Activated T-cell treated with anti-CD3 and anti-CD28 coated beads for 24 hours (primary cell): ENCODE data around the gene MAFG.

Experiments used
- DNase-seq: peaks from one replicate; pipeline ENCODE4 v3.0.0-alpha.2; 2020; ENCODE audit warnings: low read depth

MAFG gene

DNA sequence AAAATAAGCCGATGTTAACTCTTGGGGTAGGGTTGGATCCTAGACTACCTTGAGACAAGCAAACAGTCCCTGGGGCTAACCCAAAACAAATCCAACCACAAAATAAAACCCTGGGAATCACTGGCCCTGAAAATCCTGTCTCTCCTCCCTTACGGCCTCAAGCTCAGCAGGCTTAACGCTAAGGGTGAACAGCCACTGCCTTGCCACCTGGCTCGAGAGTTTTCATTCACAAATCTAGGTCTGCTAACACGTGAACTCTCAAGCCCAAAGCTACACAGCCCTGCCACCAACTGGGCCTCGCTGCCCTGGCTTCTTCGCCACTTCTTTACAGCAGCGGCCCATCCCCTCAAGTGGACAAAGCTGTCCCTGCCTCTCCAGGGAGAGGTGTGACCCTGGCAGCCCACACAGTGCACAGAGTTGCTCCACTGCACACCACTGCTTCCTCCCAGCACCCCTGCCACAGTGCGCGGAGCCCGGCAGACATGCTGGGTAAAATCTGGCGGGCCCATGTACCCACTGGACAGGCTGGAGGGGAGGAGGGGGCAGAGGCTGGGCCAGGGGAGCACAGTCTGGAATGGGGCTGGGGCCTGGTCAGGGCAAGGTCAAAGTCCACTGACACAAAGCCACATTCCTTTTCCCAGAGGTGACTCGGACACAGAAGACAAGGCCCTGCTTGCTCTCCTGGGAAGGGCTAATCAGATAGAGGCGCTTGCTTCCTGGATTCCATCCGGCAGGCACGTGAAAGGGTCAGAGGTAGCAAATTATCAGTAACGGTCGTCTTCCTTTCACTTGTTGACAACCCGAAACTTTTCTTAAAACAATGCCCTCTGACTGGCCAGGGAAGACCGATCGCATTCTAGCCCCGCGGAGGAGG, 17.3 kb downstream of the MAFG start:
- no peak for DNase-seq

DNA sequence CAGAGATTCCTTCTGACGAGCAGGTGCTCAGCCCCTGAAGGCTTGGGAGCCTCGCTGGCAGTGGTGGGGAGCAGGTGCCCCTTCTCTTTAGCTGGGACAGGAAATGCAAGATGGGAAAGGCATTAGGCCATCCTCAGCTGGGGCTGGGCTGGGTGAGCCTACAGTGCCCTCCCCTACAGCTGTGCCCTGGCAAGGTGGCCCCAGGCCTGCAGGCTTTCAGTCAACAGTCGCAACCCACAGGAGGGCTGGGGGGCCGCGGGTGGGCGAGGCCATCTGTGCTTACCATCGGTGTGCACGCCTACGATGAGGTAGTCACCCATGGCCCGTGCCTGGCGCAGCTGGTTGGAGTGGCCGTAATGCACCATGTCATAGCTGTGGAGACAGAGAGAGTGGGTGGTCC, 18.3 kb downstream of the MAFG start:
- no peak for DNase-seq

DNA sequence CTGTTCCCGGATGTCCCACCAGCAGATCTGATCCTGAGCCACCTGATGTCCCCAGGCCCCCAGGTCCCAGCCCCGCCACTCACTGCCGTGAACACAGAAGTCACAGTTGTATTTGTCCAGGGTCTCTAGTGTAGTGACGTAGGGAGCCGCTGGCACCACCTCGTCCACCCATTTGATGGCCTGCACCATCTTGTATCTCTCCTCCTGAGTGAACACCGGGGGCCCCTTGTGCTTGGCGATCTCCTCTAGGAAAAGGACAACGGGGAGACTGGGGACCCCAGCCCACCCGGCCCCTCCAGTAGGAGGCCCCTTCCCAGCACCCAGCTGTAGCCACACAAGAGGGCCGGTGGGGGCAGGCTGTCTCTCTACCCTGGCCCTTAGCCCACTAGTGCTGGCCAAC, 18.7 kb downstream of the MAFG start:
- DNase-seq, result no peak

DNA sequence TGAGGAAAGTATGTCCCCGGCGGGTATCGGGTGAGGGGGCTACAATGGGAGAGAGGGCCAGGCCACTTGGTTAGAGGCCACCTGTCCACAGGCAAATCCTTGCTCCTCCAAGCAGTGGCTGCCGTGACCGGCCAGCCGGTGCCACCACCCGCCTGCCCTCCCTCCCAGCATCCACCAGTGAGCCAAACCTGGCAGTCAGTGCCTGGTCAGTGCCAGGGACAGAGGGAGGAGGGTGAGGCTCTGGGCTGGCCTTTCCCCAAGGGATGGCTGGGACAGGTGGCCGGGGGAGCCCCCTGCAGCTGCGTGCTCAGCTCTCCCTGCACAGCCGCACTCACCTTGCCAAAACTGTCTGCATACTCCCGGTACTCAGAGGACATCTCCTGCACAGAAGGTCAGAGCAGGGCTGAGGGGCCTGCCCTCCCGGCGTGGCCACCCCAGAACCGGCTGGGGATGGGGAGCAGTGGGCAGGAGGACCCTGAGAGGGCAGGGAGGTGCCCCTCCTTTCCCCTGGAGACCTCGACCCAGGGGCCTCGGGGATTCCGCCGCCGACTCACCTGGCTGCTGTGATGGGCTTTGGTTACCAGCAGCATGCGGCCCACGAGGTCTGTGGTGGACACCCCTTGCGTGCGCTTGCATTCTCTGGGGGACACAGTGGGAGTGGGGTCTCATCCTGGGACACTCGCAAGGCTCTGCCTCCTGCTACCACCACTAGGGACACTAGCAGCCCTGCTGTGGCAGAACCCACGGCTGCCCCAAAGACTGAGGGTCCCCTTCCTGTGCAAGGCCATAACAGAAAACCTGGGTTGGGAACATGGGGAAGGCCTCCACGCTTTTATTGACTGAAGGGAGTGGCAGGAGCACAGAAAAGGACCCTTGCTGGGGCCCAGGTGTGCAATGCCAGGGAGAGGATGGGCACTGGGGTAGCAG, 20.1 kb downstream of the MAFG start:
- no peak for DNase-seq

DNA sequence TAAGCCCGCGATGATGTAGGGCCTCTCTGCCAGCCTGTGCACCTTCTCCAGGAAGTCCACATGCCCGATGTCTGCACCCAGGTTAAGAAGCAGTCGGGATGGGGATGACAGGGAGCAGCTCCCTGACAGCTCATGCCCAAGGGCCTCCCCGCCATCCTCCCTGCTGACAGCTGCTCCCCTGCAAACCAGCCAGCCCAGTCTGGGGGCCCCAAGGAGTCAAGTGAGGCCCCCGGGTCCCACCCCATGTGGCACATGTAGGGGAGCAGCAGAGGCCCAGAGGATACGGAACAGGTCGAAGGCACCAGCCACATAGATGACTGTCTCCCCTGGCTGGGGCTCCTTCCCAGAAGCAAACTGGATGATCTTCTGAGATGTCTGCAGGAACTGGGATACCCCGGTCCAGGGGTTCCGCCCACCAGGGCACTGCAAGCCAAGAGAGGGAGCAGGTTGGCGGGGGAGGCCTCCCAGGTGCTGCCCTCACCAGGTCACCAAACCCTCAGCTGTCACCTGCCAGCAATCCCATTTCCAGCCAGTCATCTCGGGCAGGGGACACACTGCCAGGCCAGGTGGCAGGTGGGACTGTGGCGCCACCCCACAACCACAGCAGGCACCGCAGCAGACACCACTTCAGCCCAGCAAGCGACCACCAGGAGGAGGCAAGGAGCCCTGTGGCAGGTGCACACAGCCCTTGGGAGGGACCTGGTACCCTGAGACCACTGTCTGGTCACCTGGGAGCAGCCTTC, 20.9 kb downstream of the MAFG start:
- no peak for DNase-seq

DNA sequence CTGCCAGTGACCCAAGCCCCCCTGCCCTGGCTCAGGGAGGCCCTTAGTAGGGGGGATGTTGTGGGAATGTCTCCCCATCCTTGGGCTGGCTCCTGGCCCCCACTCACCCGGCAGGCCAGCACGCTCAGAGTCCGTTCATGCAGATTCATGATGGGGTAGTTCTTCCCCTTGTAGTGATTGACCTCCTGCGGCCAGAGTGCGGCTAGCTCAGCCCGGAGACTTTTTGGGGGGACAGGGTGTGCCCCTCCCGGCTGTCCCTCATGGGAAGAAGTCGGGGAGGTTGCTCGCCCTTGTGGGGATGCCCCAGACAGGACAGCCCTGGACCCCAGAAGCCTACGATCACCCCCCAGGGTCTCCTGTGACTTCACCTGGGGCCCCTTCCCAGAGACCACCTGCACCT, 21.5 kb downstream of the MAFG start:
- no peak for DNase-seq

DNA sequence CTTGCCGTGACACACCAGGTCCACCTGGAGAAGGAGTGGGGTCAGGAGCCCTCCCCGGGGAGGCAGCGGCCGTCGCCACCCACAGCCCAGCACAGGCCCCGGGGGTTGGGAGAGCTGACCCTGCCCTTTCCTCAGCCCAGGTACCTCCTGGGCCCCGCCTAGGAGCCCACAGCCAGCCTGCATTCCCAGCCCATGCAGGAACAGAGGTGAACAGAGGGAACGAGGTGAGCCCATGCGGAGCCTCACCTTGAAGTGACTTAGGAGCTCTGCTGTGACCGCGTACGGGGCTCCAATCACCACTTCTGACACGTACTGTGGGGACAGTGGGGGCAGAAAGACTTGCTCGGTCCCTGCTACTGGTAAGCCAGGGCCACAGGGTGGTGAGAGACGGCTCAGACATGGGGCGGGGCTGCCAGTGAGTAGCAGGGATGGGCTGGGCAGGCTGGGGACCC, 22.1 kb downstream of the MAFG start:
- DNase-seq, result no peak

DNA sequence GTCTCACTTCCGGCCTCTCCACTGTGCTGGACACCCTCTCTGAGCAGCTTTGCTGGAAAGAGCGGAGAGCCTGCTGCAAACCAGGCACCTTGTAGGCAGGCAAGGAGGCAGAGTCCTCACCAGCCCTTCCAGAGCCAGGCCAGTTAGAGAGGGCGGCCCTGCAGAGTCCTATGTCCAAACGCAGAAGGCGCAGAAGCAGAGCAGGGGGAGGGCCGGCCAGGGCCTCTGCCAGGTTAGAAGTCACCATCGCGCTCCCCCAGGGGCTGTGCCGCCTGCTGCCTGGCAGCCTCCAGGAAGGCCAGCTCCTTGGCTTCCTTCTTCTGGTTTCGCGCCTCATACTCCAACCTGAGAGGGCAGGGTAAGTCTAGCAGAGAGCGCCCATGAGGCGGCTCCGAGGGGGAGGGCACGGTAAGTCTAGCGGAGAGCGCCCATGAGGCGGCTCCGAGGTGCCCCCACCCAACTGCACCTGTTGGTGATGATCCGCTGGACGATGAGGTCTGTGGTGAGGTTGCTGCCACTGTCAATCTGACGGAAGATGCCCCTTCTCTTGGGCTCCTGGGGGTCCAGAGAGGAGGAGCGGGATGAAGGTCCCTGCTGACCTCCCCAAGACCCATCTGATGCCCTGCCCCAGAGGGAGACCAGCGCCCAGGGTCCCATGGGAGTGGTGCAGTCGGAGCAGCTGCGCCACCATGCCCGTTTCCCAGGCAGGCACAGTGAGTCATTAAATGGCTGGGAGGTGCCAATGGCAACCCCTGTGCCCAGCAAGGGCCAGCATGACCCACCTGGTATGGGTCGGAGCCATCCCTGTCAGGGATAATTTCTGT, 22.7 kb downstream of the MAFG start:
- DNase-seq, result no peak

DNA sequence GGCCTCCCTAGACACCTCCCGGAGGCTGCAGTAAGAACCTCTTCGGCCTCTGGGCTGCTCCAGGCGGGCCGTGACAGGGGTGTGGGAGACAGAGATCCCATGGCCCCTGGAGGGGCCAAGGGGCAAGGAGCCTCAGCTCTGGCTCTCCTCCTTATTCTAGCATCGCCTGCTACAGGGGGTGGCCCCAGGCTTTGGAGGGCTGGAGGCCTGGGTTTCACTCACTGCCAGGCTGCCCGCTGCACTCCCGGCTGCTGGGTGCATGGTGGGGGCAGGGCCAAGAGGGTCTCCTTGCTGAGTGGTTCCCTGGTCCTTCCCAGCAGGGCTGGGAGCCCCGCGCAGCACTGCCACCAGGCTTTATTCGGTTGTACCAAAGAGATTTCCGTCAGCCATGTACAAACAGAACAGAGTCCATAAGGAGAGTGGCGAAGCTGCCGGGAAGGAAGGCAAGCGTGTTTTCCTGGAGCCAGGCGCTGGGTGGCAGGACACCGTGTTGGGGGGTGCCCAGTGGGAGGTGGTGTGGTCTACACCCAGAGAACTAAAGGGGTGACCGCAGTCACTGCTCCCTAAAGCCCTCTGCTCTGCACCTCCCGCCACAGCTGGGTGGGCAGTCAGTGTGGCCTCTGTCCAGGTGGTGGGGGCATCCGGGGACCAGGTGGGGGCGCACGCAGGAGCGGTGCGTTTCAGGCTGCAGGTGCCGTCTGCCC, 23.5 kb downstream of the MAFG start:
- no peak for DNase-seq

DNA sequence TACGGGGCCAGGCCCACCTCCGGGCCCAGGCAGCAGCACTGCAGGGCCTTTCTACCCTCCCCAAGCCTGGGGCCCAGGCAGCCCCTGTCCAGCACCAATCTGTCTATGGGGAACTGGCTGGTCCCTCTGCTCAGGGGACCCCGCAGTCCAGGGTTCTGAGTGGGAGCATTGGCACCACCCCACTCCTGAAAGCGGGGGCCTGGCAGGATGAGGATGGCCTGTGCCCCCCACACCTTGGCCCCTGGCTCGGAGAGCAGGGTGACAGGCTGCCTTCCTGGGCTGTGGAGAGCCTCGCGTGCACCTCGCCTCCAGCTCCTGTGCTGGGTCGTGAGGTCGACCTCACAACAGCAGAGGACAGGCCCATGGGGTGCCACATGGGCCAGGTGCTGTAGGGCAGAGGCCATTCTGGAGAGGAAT, 24.1 kb downstream of the MAFG start:
- DNase-seq, result no peak

DNA sequence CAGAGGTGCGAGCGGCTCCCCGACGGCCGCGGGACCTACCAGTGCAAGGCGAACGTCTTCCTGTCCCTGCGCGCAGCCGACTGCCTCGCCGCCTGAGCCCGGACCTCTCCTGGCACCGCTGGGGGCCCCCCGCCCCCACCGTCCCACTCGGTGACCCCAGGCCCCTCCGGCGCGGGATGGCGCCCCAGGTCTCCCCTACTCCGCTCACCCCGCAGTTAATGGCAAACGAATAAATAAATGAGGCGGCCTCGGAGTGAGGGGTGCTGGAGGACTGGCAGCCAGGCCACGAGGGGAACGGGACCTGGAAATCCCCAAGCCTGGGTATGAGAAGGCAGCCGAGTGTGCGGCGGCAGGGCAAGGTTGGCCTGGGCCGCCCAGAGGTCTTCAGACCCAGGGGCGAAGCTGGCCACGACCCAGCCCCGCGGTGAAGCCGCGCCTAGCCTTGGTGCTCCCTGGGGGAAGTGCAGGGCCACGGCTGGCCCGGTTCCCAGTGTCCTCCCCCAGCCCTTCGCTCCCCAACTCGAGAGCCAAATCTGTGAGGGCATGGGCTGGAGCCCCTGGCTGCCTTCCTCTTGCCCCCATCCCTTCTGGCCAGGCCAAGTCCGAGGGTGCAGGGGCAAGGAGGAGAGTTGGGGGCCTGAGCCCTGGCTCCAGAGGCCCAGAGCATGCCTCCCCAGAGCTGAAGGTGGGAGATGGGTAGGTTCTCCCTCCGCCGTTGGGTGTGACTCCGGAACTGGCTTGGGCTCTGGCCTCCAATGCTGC, 24.7 kb downstream of the MAFG start:
- no peak for DNase-seq

DNA sequence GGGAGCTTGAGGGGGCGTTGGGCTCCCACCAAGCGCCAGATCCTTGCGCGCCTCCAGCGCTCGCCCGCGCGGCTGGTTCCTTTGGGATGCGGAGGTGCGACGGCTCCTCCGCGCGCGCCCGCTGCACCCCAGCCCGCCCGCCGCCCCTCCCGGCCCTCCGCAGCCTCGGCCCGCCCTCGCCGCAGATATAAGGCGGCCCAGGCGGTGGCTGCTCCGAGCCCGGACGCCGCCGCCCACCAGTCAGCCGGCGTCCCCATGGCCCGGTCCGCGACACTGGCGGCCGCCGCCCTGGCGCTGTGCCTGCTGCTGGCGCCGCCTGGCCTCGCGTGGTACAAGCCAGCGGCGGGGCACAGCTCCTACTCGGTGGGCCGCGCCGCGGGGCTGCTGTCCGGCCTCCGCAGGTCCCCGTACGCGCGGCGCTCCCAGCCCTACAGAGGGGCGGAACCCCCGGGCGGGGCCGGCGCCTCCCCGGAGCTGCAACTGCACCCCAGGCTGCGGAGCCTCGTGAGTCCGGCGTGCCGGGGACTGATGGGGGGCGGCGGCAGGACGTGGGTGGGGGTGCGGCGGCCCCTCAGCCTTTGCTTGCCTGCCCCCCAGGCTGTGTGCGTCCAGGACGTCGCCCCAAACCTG, 25.4 kb downstream of the MAFG start, which contains the start of gene NPB:
NPB (plus strand) TSS at position 216 of the 630 bp plus-strand sequence; CDS start at position 256, 40 bp downstream.
- no peak for DNase-seq

DNA sequence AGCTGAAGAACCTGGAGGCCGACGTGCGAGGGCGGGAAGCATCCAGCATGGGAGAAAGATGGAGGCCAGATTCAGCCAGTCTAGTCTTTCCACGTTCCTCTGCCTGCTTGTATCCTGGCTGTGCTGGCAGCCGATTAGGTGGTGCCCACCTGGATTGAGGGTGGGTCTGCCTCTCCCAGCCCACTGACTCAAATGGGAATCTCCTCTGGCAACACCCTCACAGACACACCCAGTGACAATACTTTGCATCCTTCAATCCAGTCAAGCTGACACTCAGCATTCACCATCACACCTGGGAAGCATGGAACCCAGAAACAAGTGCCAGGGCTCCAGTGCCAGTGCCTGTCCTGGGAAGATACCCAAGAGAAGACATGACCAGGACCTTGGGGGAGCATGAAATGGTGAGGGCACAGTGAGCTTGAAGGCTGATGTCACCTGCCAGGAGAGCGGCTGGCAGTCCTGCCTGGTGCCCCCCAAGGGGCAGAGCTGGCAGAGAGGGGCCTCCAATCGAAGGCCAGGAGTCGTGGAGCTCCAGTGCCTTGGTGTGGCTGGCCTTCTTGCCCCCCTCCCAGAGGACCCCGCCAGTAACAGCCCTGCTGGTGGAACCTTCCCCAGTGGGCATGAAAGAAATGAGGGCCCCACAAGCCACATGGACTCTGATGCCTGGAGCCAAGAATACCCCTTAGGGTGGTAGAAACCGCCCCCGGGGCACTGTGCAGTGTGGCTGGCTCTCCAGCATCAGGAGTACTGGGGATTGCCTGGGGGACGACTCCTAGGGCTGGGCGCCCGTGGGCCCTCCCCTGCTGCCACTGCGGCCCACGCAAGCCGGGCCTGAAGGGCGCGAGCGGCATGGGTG, 26.1 kb downstream of the MAFG start:
- no peak for DNase-seq

DNA sequence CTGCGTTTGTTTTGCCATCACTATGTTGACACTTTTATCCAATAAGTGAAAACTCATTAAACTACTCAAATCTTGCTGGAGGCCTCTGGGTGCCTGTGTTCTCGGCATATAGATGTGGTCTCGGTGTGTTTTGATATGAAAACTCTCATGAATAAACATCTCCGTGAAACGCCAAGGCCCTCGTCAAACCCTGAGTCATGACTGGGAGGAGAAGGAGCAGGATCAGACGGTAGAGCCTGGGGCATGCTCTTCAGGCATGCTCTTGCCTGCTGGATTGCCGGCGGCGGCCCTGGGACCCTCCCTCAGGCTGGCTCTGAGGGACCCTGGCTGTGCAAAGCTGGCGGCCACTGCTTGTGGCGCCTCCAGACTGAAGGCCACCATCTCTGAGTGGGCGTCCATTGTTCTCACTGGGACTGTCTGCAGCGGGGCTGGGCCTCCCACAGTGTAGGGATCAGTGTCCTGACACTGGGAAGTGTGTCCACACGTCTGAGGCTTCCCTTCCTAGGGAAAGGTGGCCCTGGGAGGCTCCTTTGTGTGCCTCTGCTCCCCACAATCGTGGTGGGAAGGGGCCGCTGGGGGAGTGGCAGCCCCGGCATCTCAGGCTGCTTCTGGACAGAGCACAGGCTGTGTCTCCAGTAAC, 27.2 kb downstream of the MAFG start:
- no peak for DNase-seq

DNA sequence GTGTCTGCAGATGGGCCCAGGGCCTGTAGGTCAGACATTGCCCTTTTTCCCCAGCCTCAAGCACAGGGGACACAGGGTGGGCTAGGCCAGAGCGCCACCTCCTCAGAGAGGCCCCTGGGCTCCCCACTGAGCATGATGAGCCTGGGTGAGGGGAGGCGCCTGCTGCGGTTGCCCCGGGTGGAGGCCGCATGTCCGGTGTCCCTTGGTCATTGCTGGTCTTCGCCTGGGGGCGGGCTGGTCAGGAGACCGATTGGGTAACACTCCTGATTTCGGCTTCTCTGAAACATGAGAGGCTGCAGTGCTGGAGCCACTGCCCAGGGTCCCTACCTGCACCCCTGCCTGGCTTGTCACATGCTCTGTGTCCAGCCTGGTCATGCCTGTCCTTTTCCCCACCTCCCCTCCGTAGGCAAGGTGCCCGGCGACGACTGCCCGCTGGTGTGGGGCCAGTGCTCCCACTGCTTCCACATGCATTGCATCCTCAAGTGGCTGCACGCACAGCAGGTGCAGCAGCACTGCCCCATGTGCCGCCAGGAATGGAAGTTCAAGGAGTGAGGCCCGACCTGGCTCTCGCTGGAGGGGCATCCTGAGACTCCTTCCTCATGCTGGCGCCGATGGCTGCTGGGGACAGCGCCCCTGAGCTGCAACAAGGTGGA, 27.9 kb downstream of the MAFG start:
- no peak for DNase-seq

DNA sequence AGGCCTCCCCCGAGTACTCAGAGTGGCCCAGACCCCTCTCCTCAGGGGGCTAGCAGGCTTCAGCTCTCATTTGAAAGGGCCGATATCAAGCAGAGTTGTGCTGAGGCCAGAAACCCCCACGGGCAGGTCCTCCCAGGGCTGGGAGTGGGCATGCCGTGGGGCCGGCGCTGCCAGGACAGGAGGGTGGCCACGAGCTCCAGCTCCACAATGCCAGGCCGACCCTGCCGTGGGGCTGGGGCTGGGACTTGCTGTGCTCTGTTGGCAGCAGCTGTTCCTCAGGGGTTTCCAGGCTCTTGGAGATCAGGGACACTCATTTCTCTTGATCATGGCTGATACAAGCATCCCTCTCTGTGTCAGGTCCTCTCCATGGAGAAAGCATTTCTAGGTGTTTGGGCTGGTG, 28.6 kb downstream of the MAFG start:
- no peak for DNase-seq
